Measurements from ENCODE around the gene PBX1. TPM values are rescaled to one million over a fixed set of nuclear protein-coding genes. Genes with fewer than 3 reads are reported as not detected.
A peak's percentile ranks its signal among the peaks of the same experiment; 100 is the strongest.

PBX1 gene
- total RNA-seq, 2 donors from 2014 or later: 0.22 to 0.53 TPM

DNA sequence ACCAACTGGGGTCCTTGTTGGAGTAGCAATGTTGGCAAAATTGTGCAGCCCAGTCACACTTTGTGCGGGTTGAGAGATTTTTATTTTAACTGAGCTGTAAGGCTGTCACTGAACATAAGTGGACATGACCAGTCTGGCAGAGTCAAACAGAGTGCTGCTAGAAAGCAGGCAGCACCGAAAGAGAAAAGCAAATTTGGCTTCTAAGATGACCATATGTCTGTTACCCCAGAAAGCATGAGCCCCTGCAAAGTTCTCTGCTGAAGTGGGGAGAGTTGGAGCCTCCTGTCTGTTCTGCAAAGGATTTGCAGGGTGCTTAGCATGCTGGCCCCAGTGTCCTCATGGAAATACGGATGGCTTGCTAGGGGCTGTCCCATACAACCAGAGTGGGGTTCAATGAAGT, 220.4 kb downstream of the PBX1 start:
- H3K27ac Mint-ChIP-seq: no peak overlapping the region
- H3K4me1 Mint-ChIP-seq: no peaks in the 10 kb centered on the region
- peaks cover 10% of the 10 kb centered on the region for H3K27me3 Mint-ChIP-seq
- no peaks in the 10 kb centered on the region for H3K36me3 Mint-ChIP-seq (ENCODE audit: low read depth)
- H3K9me3 Mint-ChIP-seq: no peaks in the 10 kb centered on the region
- no peak for ATAC-seq (replicated peaks)
- no peak overlapping the region for H3K4me3 Mint-ChIP-seq

DNA sequence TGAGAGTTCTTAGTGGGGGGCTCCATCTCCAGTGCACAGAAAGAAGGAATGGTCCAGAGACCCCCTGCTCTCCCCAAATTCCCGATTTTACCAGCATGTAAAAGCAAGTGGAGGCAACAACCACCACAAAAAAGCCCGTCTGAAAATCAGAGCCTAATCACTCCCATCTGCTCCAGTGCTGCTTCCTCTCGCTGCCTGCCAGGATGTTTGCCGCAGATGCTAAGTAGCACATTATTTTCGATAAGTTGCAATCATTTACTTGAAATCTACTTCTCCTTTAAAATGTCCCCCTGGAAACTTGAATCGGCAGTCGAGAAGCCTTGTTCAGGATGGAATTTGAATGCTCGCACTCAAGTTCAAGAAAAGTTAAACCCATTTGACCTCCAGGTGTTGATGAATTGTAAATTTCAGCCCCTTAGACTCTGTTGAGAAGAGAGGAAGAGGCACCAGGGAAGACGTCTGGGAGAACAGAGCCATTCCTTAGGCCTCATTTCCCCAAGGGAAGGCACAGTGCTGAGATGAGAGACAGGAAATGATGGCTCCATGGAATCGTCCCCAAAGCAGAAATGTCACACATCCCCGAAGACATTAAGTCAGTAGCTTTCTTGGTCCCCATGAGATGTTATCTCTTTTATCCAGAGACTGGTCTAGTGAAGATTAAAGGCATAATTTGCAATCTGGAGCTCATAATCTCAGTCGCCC, 221.3 kb downstream of the PBX1 start:
- Mint-ChIP-seq H3K9me3 (no peaks in the 10 kb centered on the region), H3K4me3 (no peak overlapping the region), H3K4me1 (no peaks in the 10 kb centered on the region), H3K27me3 (peaks cover 4% of the 10 kb centered on the region), H3K36me3 (ENCODE audit: low read depth) (no peaks in the 10 kb centered on the region), H3K27ac (no peak overlapping the region)
- no peak for ATAC-seq (replicated peaks)

DNA sequence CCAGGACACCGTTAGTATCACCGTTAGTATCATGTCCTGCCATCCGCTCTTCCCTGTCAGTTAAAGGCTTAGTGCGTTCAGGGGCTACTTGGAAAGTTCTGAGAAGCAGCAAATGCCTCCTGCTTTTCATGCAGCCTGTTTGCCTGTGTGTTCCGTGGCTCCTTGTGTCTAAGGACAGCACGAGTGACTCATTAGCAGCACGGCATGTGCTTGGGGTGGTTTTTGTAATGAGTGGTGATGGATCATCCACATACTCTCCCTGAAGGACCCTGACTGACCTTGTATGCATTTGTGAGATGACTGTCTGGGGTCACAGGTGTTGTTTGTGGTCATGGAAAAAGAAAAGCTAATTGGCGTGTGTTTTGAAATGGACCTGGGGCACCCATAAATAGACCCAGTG, 221.9 kb downstream of the PBX1 start:
- no peaks in the 10 kb centered on the region for H3K36me3 Mint-ChIP-seq (ENCODE audit: low read depth)
- no peak for ATAC-seq (replicated peaks)
- no peak overlapping the region for H3K4me3 Mint-ChIP-seq
- H3K9me3 Mint-ChIP-seq: no peaks in the 10 kb centered on the region
- H3K4me1 Mint-ChIP-seq: no peaks in the 10 kb centered on the region
- H3K27me3 Mint-ChIP-seq: peaks cover 4% of the 10 kb centered on the region
- no peak overlapping the region for H3K27ac Mint-ChIP-seq

DNA sequence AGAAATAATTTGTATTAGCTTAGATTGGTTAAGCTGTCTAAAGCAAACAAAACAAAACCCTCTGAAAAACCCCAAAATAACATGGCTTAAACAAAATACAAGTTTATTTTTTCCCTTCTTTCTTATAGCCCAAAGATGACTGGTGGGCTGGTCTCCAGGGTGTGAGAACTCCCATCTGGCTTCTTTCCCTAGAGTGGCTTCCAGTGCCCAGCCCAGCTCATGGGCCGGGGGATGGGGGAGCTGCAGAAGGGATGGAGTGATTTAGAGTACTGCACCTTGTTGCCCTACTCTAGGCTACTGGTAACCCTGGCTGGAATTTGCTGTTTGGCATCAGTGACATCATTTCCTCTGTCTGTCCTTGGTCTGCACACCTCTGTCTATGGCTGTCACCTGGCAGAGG, 223.0 kb downstream of the PBX1 start:
- no peaks in the 10 kb centered on the region for H3K4me1 Mint-ChIP-seq
- H3K27ac Mint-ChIP-seq: no peak overlapping the region
- H3K36me3 Mint-ChIP-seq (ENCODE audit: low read depth): no peaks in the 10 kb centered on the region
- peaks cover 4% of the 10 kb centered on the region for H3K27me3 Mint-ChIP-seq
- ATAC-seq (replicated peaks): no peak
- H3K9me3 Mint-ChIP-seq: no peaks in the 10 kb centered on the region
- H3K4me3 Mint-ChIP-seq: no peak overlapping the region

DNA sequence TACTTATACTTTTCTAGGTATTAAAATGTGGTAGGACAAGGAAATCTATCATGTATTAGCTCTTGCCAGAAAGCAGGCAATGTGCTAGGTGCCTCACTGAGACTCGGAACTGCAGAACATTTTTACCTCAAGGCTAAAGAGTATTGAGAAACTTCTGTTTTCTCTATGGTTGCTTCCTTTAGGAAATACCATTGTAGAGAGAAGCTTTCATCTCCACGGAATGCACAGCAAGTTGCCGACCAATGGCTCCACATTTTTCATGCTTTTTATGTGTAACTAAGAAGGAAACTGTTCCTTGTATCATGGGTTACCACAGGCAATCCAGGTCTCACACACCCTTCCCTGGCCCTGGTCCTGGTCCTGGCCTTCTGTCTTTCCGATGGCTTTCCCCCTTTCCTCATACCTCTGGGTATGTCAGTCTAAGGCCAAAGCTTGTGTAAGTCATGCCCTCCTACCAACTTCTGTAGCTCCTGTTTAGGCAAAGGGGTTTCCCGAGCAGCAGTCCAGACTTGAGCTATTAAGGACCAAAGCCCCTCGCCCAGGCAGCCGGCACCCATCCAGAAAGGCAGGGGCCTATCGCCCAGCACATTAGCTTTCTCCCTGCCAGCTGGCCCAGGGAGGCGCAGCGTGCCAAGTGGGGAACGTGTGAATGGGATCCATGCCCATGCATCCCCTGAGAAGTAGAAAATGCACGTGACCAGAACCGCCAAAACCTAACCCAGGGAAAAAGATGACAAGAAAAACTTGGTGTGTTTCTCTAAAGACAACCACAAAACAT, 225.0 kb downstream of the PBX1 start:
- Mint-ChIP-seq H3K36me3 (ENCODE audit: low read depth) (no peaks in the 10 kb centered on the region), H3K27ac (no peak overlapping the region), H3K4me3 (no peak overlapping the region), H3K4me1 (peaks cover 6% of the 10 kb centered on the region), H3K9me3 (no peaks in the 10 kb centered on the region), H3K27me3 (peaks cover 9% of the 10 kb centered on the region)
- no peak for ATAC-seq (replicated peaks)

DNA sequence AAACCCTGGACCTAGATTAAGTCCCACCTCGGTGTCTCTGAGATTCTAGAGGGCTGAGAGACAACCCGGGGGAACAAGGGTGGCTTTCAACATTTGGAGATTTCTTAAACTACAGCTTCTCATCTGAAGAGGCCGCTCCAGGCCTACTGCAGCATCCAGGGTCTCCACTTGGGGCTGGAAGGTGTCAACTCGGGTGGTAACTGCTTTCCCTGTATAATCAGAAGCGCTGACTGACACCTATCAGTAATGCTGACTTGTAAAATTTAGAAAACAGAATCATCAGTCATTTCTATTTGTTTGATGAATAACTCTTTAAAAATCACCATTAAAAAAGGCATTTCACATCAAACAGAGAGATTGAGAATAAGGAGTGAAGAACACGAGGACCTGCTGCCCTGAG, 226.0 kb downstream of the PBX1 start:
- Mint-ChIP-seq H3K27me3 (peaks cover 9% of the 10 kb centered on the region), H3K27ac (no peak overlapping the region)

DNA sequence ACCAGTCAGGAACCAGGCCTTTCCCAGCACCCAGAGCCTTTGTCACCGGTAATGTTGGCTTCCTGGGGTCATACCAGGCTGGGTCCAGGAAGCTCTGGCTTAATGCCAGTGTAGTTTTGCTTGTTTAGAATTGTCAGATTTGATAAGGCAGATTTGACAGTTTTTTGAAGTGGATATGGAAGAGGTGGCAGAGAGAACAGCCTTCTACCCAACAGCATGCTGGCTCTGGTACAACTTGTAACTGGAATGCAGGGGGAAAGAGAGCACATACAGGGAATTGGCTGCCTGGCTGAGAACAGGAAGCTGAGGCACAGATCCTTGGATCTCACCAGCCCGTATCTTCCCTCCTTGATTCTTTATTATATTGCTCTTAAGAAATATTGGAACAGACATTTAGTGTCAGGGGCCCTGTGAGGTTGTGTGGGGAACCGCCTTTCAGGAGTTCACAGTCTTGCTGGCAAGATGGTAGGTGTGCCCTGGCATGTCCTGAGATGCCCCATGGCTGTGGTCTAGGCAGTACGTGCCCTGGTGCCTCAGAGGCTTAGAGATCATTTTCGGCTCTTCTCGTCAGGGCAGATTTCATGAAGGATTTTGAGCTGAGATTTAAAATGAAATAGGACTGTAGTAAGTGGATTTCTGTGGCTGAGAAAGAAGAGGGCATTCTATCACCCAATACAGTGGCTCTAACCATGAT, 227.0 kb downstream of the PBX1 start:
- no peak overlapping the region for H3K27ac Mint-ChIP-seq
- no peaks in the 10 kb centered on the region for H3K9me3 Mint-ChIP-seq
- no peaks in the 10 kb centered on the region for H3K36me3 Mint-ChIP-seq (ENCODE audit: low read depth)
- H3K4me3 Mint-ChIP-seq: no peak overlapping the region
- H3K4me1 Mint-ChIP-seq: peaks cover 6% of the 10 kb centered on the region
- ATAC-seq (replicated peaks): no peak
- peaks cover 15% of the 10 kb centered on the region for H3K27me3 Mint-ChIP-seq

More for the DNA sequence above, 226.0 kb downstream of the PBX1 start:
- Mint-ChIP-seq H3K36me3 (ENCODE audit: low read depth) (no peaks in the 10 kb centered on the region), H3K4me1 (peaks cover 6% of the 10 kb centered on the region), H3K4me3 (no peak overlapping the region), H3K9me3 (no peaks in the 10 kb centered on the region)
- ATAC-seq (replicated peaks): no peak

DNA sequence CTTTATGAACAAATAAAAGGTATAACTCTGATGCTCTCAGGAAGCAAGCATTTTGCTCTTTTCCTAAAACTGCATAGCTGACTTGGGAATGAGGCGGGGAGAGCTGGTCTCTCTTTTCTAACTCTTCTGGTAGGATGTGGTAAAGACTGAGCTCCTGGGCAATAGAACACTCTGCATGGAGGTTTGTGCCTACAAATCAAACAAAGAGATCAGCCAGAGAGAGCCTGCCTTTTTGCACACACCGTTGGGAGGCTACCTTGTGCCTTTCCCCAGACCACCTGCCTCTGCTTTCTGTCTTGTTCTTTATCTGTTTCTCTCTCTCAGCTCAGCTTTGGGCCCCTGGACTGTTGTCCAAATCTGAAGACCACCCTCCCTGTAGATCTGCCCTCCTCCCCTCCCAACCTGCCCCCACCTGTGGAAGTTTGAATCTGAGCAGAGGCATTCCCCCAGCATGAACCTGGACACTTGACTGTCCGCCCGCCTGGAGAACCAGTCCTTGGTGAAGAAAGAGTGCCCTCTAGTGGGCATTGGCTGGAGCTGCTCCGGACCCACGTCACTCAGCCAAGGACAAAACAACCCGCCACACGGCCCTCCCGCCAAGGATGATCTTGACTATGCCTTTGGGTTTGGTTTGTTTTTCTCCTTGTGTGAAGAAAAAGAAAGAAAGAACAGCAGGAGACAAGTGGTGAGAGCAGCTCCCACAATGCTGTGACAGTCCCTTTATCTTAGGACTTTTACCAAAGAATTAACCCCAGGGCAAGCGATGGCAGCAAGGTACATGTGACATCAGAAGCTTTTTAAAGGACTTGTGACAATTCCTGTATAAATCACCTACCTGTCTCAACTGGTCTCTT, 228.2 kb downstream of the PBX1 start:
- no peak overlapping the region for H3K4me3 Mint-ChIP-seq
- peaks cover 6% of the 10 kb centered on the region for H3K4me1 Mint-ChIP-seq
- no peaks in the 10 kb centered on the region for H3K36me3 Mint-ChIP-seq (ENCODE audit: low read depth)
- H3K9me3 Mint-ChIP-seq: no peaks in the 10 kb centered on the region
- no peak overlapping the region for H3K27ac Mint-ChIP-seq
- H3K27me3 Mint-ChIP-seq: peaks cover 23% of the 10 kb centered on the region
- peak; percentile 69 for ATAC-seq (replicated peaks)

DNA sequence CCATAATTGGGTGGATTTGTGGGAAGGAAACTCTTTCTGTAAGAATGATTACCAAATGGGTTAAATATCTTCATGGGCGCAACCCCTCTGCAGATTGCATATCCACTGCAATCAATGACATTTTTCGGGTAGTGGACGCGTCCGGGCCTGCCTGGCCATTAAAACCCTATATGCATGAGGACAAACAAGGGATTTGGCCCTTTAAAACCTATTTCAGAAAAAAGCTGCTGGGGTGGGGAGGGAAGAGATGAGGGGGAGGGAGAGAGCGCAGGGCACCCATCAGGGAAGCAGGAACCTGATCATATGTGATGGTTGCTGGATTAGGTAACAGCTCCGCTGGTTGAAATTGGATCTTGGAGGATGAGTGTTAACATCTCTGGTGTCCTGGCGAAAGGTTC, 228.8 kb downstream of the PBX1 start:
- peaks cover 6% of the 10 kb centered on the region for H3K4me1 Mint-ChIP-seq
- H3K4me3 Mint-ChIP-seq: no peak overlapping the region
- no peaks in the 10 kb centered on the region for H3K9me3 Mint-ChIP-seq
- H3K27ac Mint-ChIP-seq: no peak overlapping the region
- ATAC-seq (replicated peaks): no peak
- peaks cover 25% of the 10 kb centered on the region for H3K27me3 Mint-ChIP-seq
- H3K36me3 Mint-ChIP-seq (ENCODE audit: low read depth): no peaks in the 10 kb centered on the region

DNA sequence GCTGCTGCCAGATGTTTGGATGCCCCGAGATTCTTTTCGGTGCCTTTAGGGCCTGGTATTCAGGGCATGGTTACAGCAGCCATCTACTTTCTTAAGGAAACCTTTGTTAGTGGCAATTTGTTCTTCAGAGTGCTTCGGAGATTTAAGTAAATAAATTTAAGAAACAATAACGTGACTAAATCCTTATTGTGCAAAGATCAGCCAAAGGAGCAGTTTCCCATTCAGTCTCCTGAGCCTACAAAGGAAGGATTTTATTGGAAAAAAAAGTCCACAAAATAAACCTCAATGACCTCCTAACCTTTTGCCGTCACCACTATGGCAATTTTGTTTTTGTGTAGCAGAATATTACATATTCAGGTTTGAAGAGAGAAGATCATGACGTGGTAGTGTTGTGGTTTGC, 231.1 kb downstream of the PBX1 start:
- no peak overlapping the region for H3K4me3 Mint-ChIP-seq
- H3K27me3 Mint-ChIP-seq: peaks cover 25% of the 10 kb centered on the region
- H3K27ac Mint-ChIP-seq: no peak overlapping the region
- no peaks in the 10 kb centered on the region for H3K9me3 Mint-ChIP-seq
- no peaks in the 10 kb centered on the region for H3K36me3 Mint-ChIP-seq (ENCODE audit: low read depth)
- no peak for ATAC-seq (replicated peaks)
- H3K4me1 Mint-ChIP-seq: peaks cover 6% of the 10 kb centered on the region

DNA sequence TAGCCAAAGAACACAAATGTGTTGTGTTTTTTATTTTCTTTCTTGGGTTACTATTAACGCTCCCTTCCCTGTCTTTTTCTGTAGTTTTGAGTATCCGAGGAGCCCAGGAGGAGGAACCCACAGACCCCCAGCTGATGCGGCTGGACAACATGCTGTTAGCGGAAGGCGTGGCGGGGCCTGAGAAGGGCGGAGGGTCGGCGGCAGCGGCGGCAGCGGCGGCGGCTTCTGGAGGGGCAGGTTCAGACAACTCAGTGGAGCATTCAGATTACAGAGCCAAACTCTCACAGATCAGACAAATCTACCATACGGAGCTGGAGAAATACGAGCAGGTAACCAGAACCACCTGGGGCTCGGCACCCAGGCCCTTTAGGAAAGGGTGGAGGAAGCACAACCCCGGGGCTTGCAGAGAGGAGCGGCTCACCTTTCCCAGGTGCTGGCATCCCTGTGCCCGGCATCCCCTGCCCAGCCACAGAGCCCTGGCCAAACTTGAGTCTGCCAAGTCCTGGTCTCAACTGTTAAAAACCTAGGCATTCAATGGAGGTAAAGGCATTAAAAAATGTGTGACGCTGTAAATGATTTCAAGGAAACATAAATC, 233.5 kb downstream of the PBX1 start:
- H3K9me3 Mint-ChIP-seq: no peaks in the 10 kb centered on the region
- H3K27ac Mint-ChIP-seq: no peak overlapping the region
- H3K36me3 Mint-ChIP-seq (ENCODE audit: low read depth): no peaks in the 10 kb centered on the region
- H3K27me3 Mint-ChIP-seq: peaks cover 17% of the 10 kb centered on the region
- no peak overlapping the region for H3K4me3 Mint-ChIP-seq
- no peak for ATAC-seq (replicated peaks)
- peaks cover 2% of the 10 kb centered on the region for H3K4me1 Mint-ChIP-seq

DNA sequence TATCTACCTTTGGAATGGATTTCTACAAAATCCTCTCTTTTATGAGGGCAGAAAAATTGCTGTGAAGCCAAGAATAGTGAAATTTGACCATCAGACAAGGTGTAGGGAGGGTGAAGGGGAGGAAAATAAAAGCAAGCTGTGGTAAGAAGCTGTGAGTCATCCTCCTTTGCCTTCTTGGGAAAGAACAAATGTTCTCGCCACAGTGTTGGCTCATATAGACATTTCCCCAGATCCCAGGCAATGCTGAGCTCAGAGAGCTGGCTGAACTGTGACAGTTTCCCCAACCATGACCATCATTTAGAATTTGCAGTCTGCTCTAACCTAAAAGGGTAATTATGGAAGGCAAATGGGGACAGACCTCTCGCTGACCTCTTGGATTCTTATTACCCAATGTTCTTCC, 235.4 kb downstream of the PBX1 start:
- H3K27me3 Mint-ChIP-seq: peaks cover 16% of the 10 kb centered on the region
- no peaks in the 10 kb centered on the region for H3K36me3 Mint-ChIP-seq (ENCODE audit: low read depth)
- no peak overlapping the region for H3K4me3 Mint-ChIP-seq
- no peaks in the 10 kb centered on the region for H3K4me1 Mint-ChIP-seq
- no peaks in the 10 kb centered on the region for H3K9me3 Mint-ChIP-seq
- no peak overlapping the region for H3K27ac Mint-ChIP-seq
- ATAC-seq (replicated peaks): no peak

DNA sequence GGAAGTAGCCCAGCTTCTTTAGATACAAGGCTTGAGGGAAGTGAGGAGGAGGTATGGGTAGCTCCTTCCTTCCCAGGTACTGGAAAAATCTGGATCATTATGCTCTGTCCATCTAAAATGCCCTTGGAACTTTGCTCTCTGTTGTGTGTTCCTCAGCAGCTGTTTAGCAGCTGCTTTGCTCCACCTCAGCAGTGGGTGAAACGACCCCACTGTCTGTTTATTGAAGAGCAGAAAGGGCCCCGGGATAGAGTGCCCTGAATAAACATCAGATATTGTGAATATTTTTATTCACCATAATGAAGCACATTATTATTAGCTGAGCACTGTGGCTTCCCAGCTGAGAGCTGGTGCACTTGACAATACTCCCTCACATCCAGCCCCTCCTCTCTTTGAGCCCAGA, 237.9 kb downstream of the PBX1 start:
- no peak overlapping the region for H3K27ac Mint-ChIP-seq
- H3K4me3 Mint-ChIP-seq: no peak overlapping the region
- peaks cover 5% of the 10 kb centered on the region for H3K27me3 Mint-ChIP-seq
- H3K9me3 Mint-ChIP-seq: no peaks in the 10 kb centered on the region
- no peaks in the 10 kb centered on the region for H3K4me1 Mint-ChIP-seq
- ATAC-seq (replicated peaks): no peak
- no peaks in the 10 kb centered on the region for H3K36me3 Mint-ChIP-seq (ENCODE audit: low read depth)

DNA sequence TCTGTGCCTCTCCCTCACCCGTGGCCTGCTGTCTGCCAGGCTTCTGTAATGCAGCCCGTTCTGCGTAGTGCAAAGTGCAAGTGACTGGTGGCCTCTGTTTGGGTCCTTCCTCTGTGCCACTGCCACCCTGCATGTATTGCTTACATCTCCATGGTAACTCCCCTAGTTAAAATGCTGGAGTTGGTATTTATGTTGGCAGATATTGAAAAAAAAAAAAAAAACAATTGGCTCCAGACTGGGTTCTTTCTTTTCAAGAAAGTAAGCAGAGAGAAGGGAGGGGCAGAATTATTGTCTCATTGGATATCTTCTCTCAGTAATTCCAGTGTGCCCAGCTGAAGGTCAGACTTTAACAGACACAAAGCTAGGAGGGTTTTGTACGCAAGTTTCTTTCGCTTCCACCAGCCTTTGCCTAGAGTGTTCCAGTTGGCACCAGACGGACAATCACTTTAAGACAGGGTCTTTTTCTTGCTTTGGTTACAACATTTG, 242.3 kb downstream of the PBX1 start:
- ATAC-seq (replicated peaks): no peak
- H3K27me3 Mint-ChIP-seq: no peaks in the 10 kb centered on the region
- no peaks in the 10 kb centered on the region for H3K36me3 Mint-ChIP-seq (ENCODE audit: low read depth)
- H3K4me3 Mint-ChIP-seq: no peak overlapping the region
- no peaks in the 10 kb centered on the region for H3K4me1 Mint-ChIP-seq
- H3K9me3 Mint-ChIP-seq: no peaks in the 10 kb centered on the region
- H3K27ac Mint-ChIP-seq: no peak overlapping the region

Measured in activated T-helper 17 cell treated with anti-CD3 and anti-CD28 coated beads, Interleukin-2, amount 50 U/mL, for 72 hours (primary cell).